ENCODE data around the gene SLC40A1. TPM values are rescaled to one million over a fixed set of nuclear protein-coding genes. Genes with fewer than 3 reads are reported as not detected.

The SLC40A1 gene
- total RNA-seq, 1 donor from 2014 or later: 48.5 TPM

DNA sequence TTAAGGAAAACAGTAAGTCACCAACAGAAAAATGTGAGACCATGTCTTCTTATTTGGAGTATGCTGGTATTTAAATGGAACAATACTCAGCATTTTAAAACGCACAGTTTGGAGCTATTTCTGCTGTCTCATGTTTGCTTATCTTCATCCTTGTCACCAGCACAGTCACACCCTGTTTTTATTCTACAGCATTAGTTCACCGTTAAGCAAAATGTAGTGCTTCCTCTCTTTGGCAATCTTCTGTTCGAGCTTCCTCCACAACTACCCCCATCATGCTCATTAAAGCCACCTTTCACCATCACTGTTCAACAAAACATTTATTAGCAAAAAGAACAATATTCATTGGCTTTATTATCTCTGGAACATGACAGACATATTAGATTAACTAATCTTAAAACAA is 64.0 kb downstream of the SLC40A1 start:
- no peak for DNase-seq (ENCODE audit: low spot score)

DNA sequence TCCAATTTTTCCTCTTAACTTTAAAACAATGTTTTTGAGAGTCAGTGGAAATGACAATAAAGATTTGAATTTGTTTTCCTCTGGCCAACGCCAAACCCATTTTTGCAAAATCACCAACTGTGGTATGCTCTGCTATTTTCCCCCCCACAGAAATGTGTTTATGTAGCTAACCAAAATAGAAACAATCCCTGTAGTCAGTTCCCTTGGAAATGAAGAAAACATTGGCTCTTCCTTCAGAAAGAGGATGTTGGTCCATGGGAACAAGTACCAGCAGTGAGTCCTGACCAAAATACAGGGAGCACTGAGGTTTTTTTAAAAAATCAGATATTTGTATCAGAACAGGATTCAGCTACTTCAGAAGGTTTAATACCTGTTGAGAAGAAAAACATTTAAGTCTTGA is 65.3 kb downstream of the SLC40A1 start:
- no peak for DNase-seq (ENCODE audit: low spot score)

DNA sequence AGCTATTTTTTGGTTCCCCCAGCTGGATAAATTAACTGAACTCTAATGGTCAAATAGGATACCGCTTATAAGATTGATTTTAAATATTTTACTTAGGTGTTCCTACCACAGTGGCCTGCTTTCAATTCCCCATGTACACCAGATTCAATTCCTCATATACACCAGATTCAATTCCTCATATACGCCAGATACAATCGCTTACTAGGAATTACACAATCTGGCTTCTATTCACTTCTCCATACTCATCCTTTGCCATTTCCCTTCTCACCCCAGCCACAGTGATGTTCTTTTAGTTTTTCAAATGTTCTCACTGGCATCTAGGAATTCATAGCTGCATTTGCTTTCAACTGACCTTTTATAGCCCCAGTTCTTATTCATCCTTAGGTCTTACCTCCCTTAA is 66.5 kb downstream of the SLC40A1 start:
- DNase-seq (ENCODE audit: low spot score): no peak

DNA sequence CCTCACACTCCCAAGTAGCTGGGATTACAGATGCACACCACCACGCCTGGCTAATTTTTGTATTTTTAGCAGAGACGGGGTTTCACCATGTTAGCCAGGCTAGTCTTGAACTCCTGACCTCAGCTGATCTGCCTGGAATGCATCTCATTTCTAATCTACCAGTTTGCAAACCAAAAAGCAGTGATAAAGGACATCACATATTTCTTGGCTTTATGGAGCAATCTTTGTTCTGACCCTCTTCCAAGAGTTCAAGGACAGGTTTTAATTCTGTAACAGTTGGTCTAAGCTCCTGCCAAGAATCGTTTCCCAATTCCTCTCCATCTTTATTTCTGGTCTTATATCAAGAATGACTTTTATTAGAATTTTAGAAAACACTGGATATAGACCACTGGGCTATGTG is 67.7 kb downstream of the SLC40A1 start:
- no peak for DNase-seq (ENCODE audit: low spot score)

DNA sequence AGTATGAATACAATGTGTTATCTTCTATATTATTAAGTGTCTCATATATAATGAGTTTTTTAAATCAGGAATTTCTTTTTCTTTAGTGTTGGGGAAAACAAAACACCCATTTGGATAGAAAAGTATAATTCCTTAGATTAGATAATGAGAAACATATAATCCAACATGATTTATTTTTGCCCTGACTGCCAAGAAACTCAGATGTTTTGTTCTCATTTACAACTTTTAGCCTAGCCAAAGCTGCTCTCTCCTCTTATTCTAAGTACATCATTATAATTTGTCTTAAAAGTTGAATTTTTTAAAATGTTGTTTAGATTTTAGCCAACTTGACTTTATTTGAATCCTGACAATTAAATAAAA is 68.6 kb downstream of the SLC40A1 start:
- no peak for DNase-seq (ENCODE audit: low spot score)

DNA sequence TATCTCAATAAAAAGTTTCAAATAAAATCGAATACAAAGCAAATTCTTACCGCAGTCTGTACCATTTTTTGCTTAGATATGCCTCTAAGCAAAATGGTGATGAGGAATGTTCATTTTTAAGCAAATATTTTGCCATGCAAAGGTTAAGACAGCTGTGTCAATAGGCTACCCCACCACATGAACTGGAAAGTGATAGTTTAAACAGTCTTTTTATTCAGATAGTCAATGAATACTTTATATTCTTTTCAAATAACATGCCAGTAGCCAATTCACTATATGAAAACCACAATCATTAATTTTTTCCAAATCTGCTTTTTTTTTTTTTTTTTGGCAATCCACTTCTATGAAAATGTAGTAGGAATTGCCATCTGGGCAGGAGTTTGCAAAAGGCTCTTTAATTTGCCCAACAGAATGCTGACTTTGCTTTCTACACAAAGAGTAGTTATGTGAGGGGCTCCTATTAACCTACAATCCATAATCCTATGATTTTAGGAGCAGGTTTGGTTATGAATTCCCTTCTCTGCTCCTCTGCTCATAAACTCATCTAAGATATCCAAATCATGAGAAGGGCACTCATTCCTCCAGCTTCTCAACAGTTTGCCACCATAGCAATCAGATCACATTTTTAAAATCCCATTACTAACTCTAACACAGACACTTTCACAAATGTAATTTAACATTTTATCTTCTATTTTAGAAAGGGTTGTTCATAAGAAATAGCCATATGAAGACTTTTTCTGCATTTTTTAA is 69.2 kb downstream of the SLC40A1 start:
- no peak for DNase-seq (ENCODE audit: low spot score)

Other genes with a start within 250 kb of the SLC40A1 start
- gene WDR75, start 139.3 kb downstream of the SLC40A1 start, total RNA-seq: 34.0 TPM
- 36.5 TPM for gene ASNSD1, start 80.7 kb upstream of the SLC40A1 start, total RNA-seq
- 6.6 TPM for gene ANKAR, start 93.9 kb upstream of the SLC40A1 start, total RNA-seq
- gene OSGEPL1, start 182.0 kb upstream of the SLC40A1 start, total RNA-seq: 3.9 TPM
- 63.7 TPM for gene ORMDL1, start 203.6 kb upstream of the SLC40A1 start, total RNA-seq
- 25.6 TPM for gene PMS1, start 203.7 kb upstream of the SLC40A1 start, total RNA-seq

Measured in mesenteric fat pad (tissue), 1 donor.